NCI-H345 treated with DMSO at 0.1 percent for 48 hours (cell line): ENCODE results near the gene OTOGL.
"Not testable (repeated sequence)": the region's sequence is repeated elsewhere in the genome, so short reads cannot be mapped to it uniquely, and the experiment has no call there.

ENCODE experiments used
- DNase-seq: peaks from one replicate; lab custom pipeline; 2025; ENCODE audit not compliant: unreplicated experiment; lab: John Stamatoyannopoulos, UW

OTOGL gene

GRCh38 chr12:80129895-80130530 is 30.7 kb downstream of the OTOGL start:
- no peak for DNase-seq

DNA sequence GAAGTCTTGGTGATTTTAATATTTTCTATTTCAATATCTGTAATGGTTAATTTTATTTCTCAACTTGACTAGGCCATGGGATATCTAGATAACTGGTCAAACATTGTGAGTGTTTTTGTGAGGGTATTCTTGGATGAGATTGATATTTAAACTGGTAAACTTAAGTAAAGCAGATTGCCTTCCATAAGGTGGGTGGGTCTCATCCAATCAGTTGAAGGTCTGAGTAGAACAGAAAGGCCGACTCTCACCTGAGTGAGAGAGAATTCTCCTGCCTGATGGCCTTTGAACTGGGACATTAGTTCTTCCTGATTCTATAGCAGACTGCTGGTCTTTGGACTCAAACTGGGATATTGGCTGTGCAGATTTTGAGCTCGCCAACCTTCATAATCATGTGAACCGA is 36.3 kb downstream of the OTOGL start:
- DNase-seq: no peak

GRCh38 chr12:80140005-80140404 is 40.7 kb downstream of the OTOGL start:
- no peak for DNase-seq

GRCh38 chr12:80142640-80143039 is 43.3 kb downstream of the OTOGL start:
- no peak for DNase-seq

DNA sequence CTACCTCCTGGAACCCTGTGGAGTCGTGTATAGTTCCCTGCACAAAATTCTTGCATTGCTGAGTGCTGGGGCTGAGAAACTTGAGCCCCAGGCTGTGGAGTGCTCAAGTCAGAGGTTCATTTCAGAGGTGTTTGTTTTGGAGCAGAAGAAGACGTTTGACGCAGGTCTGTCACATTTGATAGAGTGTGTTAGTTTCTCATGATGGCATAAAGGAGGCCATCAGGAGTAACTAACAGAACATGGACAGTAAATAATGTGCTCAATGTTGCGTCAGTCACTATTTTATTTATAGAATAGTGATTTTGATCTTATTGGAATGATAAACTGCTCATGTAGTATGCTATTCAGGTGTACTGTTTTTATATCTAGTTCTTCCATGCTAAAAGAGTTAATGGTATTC is 44.2 kb downstream of the OTOGL start:
- DNase-seq: no peak

DNA sequence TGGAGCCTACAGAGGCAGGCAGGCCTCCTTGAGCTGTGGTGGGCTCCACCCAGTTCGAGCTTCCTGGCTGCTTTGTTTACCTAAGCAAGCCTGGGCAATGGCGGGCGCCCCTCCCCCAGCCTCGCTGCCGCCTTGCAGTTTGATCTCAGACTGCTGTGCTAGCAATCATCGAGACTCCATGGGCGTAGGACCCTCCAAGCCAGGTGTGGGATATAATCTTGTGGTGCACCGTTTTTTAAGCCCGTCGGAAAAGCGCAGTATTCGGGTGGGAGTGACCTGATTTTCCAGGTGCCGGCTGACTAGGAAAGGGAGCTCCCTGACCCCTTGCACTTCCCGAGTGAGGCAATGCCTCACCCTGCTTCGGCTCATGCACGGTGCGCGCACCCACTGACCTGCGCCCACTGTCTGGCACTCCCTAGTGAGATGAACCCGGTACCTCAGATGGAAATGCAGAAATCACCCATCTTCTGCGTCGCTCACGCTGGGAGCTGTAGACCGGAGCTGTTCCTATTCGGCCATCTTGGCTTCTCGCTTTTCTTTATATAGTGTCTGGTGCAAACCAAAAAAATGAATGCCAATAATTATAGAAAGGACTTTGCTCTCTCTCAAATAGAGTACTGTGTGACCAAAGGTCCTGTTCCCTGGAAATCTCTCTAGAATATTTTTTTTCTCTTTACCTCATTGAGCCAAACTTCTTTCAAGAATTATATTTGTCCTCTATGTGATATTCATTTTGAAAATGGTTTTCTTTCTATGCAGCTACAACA is 50.4 kb downstream of the OTOGL start:
- not testable (repeated sequence) for DNase-seq

GRCh38 chr12:80151131-80151530 is 51.8 kb downstream of the OTOGL start:
- DNase-seq: no peak

DNA sequence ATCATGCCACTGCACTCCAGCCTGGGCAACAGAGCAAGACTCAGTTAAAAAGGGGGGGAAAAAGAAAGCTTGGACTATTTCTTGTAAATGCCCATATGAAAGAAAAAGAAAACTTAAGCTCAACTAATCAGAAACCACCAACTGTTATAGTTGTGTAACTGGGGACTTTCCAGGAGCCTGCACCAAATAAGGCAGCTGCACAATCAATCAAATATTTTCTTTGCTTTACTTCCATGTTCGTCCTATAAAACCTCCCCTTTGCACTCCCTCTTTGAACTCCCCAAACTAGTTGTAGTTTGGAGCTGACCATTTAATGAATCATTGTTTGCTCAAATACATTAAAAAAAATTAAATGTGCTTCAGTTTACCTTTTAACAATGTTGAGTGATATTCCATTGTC is 54.9 kb downstream of the OTOGL start:
- DNase-seq: no peak

DNA sequence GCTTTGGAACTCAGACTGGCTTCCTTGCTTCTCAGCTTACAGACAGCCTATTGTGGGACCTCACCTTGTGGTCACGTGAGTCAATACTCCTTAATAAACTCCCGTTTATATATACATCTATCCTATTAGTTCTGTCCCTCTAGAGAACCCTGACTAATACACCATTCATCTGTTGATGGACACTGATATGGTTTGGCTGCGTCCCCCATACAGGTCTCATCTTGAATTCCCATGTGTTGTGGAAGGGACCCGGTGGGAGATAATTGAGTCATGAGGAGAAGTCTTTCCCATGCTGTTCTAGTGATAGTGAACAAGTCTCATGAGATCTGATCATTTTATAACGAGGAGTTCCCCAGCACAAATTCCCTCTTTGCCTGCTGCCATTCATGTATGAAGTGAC is 57.0 kb downstream of the OTOGL start:
- no peak for DNase-seq

DNA sequence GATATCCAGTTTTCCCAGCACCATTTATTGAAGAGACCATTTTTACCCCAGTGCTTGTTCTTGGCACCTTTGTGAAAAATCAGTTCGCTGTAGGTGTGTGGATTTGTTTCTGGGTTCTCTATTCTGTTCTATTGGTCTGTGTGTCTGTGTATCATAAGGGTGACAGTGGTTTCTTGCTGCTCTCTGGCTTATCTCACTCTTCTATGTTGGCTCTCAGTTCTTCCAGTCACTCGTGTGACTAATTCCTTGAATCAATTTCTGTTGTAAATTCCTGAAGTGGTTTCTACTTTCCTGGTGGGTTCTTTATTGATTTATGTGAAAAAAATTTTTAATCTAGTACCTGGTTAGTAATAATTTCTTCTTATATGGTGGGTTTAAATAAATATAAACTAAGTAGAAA is 58.3 kb downstream of the OTOGL start:
- no peak for DNase-seq

DNA sequence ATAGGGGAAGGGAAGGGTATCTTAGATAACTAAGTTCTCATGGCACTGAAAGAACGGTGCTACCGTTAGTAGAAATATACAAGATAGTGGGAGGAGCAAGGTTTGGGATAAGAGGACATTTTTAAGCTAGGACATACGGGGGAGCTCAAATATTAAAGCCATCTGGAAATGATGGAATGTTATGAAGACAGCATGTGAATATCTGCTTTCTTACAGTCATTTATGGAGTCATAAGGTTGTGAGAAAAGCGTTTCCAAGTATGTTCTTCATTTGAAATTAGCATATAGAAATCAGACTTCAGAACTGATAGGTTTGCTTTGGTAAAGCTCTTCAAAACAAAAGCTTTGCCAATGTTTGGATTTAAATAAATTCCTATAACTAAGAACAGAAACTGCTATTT is 62.3 kb downstream of the OTOGL start:
- no peak for DNase-seq

DNA sequence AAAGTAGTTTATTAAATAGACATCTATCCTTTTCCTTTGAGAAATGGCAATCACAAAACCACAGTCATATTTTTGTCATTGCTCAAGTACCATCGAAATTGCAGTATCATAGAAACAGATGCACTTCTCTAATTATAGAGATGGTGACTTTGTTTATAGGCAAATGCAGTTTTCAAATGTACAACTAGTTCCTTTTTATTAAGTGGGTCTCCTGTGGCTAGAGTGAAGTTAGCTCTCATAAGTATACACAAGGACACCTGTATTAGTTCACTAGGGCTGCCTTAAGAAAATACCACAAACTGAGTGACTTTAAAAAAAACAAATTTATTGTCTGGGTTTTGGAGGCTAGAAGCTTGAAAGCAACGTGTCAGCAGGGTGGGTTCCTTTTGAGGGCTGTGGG is 62.8 kb downstream of the OTOGL start:
- no peak for DNase-seq

GRCh38 chr12:80165746-80166145 is 66.4 kb downstream of the OTOGL start:
- no peak for DNase-seq

GRCh38 chr12:80166751-80167150 is 67.4 kb downstream of the OTOGL start:
- no peak for DNase-seq

DNA sequence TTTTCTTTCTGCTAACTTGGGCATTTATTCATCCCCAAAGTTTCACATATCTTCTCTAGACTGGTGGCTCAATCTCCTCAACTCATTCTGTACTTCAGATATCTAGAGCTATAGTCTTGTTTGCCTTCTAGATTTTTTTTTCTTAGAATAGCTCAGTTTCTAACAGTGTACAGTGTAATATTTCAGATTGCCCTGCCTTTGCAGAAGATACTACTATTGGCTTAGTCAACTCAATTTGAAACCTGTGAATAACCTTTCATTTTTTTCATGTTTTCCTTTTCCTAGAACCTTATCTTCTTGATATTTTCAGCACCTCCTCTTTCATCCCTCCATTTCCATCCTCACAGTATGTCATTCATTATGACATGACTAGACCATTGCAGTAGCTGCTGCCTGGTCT is 69.6 kb downstream of the OTOGL start:
- no peak for DNase-seq

- no peak for DNase-seq
These were observed 71.6 kb downstream of the OTOGL start for GRCh38 chr12:80170915-80171314.

GRCh38 chr12:80173083-80173864 is 73.9 kb downstream of the OTOGL start:
- DNase-seq: no peak

DNA sequence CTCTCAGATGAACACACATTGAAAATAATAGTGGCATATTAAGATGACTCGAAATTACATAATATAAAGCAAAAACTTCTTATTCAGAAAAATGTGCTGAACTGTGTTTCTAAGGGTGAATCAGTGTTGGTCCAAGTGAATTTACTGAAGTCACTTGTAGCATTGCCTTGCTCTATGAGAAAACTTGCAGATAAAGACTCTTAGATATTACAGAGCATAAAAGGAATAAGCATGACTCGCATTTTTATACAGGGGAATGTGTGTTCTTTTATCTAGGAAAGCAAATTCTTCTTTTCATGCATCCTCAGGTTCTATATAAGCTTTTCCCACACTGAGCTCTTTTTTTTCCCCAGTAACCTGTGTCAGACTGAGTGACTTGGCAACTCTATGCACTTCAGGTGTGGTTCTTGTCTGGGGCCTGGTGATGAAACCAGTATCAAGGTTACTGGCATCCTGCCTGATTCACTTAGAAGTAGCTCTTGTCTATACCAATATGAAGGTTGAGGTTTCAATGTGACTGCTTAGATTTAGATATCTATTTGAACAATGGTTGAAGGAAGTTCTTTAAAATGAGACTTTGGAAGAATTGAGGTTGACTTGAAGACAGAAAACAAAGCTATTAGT is 76.1 kb downstream of the OTOGL start:
- no peak for DNase-seq

DNA sequence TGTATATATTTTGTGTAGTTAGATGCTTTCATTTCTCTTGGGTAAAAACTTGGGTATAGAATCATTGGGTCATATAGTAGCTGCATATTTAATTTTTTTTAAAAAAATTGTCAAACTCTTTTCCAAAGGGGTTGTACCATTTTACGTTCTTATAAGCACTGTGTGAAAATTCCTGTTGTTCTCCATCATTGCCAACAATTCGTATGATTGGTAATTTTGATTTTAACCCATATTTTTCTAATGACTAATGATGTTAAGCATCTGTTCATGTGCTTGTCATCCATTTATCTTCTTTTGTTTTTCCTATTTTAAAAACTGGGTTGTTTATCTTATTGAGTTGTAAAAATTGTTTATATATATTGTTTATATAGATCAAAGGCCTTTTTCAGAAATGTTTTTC is 77.4 kb downstream of the OTOGL start:
- no peak for DNase-seq

- no peak for DNase-seq
These were observed 79.5 kb downstream of the OTOGL start for GRCh38 chr12:80178846-80179245.

DNA sequence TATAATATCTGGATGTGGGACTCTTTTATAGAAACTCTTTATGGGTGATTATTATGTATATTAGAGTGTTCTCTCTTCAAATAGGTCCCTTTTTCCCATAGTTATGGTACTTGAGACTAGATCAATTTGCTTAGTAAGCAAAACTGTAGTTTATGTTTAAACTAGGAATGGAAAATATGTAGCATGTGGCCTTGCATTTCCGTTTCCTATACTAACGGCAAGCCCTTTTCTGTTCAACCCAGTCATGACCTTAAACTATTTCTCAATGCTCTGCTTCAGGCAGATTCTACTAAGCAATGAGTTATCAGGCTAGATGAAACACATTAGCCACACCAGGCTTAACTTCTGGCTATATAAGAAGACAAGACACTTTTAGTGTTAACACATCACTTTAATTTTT is 84.6 kb downstream of the OTOGL start:
- no peak for DNase-seq

DNA sequence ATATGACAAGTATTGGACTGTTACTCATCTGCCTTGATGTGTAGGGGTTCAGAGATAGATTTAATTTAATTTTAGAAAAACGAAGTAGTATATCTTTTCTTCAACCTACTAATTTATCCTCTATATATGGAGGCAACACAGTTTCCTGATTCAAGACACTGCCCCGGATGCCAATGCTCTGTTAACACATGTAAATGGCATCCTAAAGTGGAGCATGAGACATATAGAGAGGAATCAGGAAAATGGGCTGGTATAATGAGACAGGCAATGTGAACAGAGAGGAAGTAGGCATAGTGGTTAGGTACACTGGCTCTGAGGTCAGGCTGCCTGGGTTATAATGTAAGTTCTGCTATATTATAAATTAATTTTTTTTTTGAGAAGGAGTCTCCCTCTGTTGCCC is 85.6 kb downstream of the OTOGL start:
- DNase-seq: no peak
